Endothelial cell of umbilical vein (primary cell): ENCODE results near the gene INSRR. TPM values are rescaled to one million over a fixed set of nuclear protein-coding genes. Genes with fewer than 3 reads are reported as not detected.

Experiments used
- BruUV-seq: library from RNA; stranded (reverse); fragments of 400-500 nt; replicated peaks from 2 replicates; lab custom pipeline; 2021; lab: Mats Ljungman, UMichigan
- CTCF ChIA-PET: fragments of 300-600, 350-600 bp; sonication (Branson Sonifier 250); formaldehyde crosslinking; loops from one replicate; lab custom pipeline; 2021; ENCODE audit warnings: antibody characterized with exemption, inconsistent platforms; lab: Charles Lee
- POLR2A ChIA-PET: fragments of 300-600, 350-600 bp; sonication (Branson Sonifier 250); formaldehyde crosslinking; loops from one replicate; lab custom pipeline; 2021; ENCODE audit warnings: antibody characterized with exemption, inconsistent platforms; lab: Charles Lee
- DNase-seq: peaks from one replicate; pipeline ENCODE4 v3.0.0-alpha.2; 2011; ENCODE audit warnings: low read depth, low spot score
- FAIRE-seq: peaks from 2 replicates; lab custom pipeline; 2011; peaks lifted over from hg19 to GRCh38; lab: Jason Lieb, UNC
- H2AFZ ChIP-seq: 2 replicates; pipeline ENCODE4 v1.6.0; 2012; ENCODE audit warnings: low read depth, low read length, control low read depth, inconsistent platforms
- H3K27ac ChIP-seq: 2 replicates; pipeline ENCODE4 v1.5.1; 2011; ENCODE audit warnings: low read depth, mild to moderate bottlenecking, control low read depth, low read length, moderate library complexity; ENCODE audit not compliant: insufficient read depth
- H3K27me3 ChIP-seq, 2 experiments: 2 replicates each; pipeline versions ENCODE4 v1.6.0 to v1.6.1; 2011; ENCODE audit warnings: low read length in 2 of 2, mixed read lengths in 1 of 2; ENCODE audit not compliant: control insufficient read depth in 2 of 2, insufficient read depth in 2 of 2
- H3K36me3 ChIP-seq, 2 experiments: 2 replicates in 1 of 2; 3 replicates in 1 of 2; pipeline ENCODE4 v1.5.1; 2011; ENCODE audit warnings: low read length in 2 of 2, mild to moderate bottlenecking in 1 of 2, moderate library complexity in 1 of 2; ENCODE audit not compliant: control insufficient read depth in 2 of 2, insufficient read depth in 2 of 2; ENCODE audit errors: extremely low read depth in 1 of 2
- H3K4me1 ChIP-seq: 3 replicates; pipeline ENCODE4 v1.5.1; 2011; ENCODE audit warnings: mild to moderate bottlenecking, low read length; ENCODE audit not compliant: control insufficient read depth, insufficient read depth; ENCODE audit errors: extremely low read depth
- H3K4me2 ChIP-seq: 2 replicates; pipeline ENCODE4 v1.6.1; 2011; ENCODE audit warnings: low read length, control low read depth, mixed read lengths; ENCODE audit not compliant: insufficient read depth
- H3K4me3 ChIP-seq, 3 experiments: fragments of 200-600 bp in 1 of 3; sonication (generic), shearing (Covaris generic) in 1 of 3; replicated peaks in 1 of 3; 2 replicates each; pipeline ENCODE4 v1.5.1; 2011 to 2016; ENCODE audit warnings: control low read depth in 3 of 3, low read length in 3 of 3, mild to moderate bottlenecking in 2 of 3, inconsistent platforms in 1 of 3, low read depth in 1 of 3, moderate library complexity in 1 of 3; ENCODE audit not compliant: insufficient read depth in 1 of 3
- H3K79me2 ChIP-seq: 2 replicates; pipeline ENCODE4 v1.6.0; 2012; ENCODE audit warnings: low read length, inconsistent platforms; ENCODE audit not compliant: control insufficient read depth, insufficient read depth
- H3K9ac ChIP-seq: replicated peaks from 2 replicates; pipeline ENCODE3; 2011; ENCODE audit warnings: low read length, control low read depth; ENCODE audit not compliant: insufficient read depth; ENCODE audit errors: extremely low read depth
- H3K9me1 ChIP-seq: replicated peaks from 3 replicates; pipeline ENCODE4 v1.6.0; 2011; ENCODE audit warnings: mild to moderate bottlenecking, low read length; ENCODE audit not compliant: control insufficient read depth, insufficient read depth; ENCODE audit errors: extremely low read depth
- H3K9me3 ChIP-seq: replicated peaks from 2 replicates; pipeline ENCODE4 v1.5.1; 2012; ENCODE audit warnings: low read length, inconsistent platforms; ENCODE audit not compliant: control insufficient read depth, insufficient read depth
- H4K20me1 ChIP-seq: replicated peaks from 2 replicates; pipeline ENCODE3; 2011; ENCODE audit warnings: mild to moderate bottlenecking, low read length; ENCODE audit not compliant: control insufficient read depth, insufficient read depth; ENCODE audit errors: extremely low read depth
- EZH2 ChIP-seq: IDR thresholded peaks from 2 replicates; pipeline ENCODE4 v1.6.1; 2012; ENCODE audit warnings: borderline replicate concordance, low read depth, mild to moderate bottlenecking, moderate library complexity, low read length, inconsistent platforms; ENCODE audit not compliant: severe bottlenecking
- FOS ChIP-seq: IDR thresholded peaks from 2 replicates; pipeline ENCODE4 v1.6.1; 2011; ENCODE audit warnings: mild to moderate bottlenecking, low read length, moderate library complexity, borderline replicate concordance; ENCODE audit not compliant: insufficient read depth
- GATA2 ChIP-seq: IDR thresholded peaks from 2 replicates; pipeline ENCODE4 v1.7.0; 2011; ENCODE audit warnings: low read depth, mild to moderate bottlenecking, moderate library complexity, mixed read lengths, low read length; ENCODE audit not compliant: insufficient read length, insufficient read depth
- JUN ChIP-seq: IDR thresholded peaks from 2 replicates; pipeline ENCODE4 v1.6.1; 2011; ENCODE audit warnings: borderline replicate concordance, low read depth; ENCODE audit not compliant: insufficient read length, insufficient read depth
- POLR2A ChIP-seq: IDR thresholded peaks from 2 replicates; pipeline ENCODE4 v1.6.1; 2012; ENCODE audit warnings: low read depth, mild to moderate bottlenecking, control low read depth, low read length
- POLR2AphosphoS5 ChIP-seq: IDR thresholded peaks from 2 replicates; pipeline ENCODE4 v1.6.1; 2012; ENCODE audit warnings: low read depth, mild to moderate bottlenecking, control low read depth, low read length, moderate library complexity; ENCODE audit not compliant: insufficient read depth
- dilution Hi-C: fragments of 300-500 bp; cut with MboI; formaldehyde crosslinking; loops from one replicate; pipeline ENCODE4 v1.15.0; 2019; ENCODE audit warnings: low sequenced_read_pairs; ENCODE audit not compliant: extremely low pct_ligation_motif_present
- intact Hi-C: fragments of 100-400 bp; cut with micrococcal nuclease; formaldehyde crosslinking; loops from one replicate; pipeline ENCODE4 v1.10.0; 2022
- polyA plus RNA-seq, 4 experiments: library from polyadenylated mRNA; depleted of rRNA in 3 of 4; stranded (reverse) in 3 of 4; unstranded in 1 of 4; fragments of >200 nt; gene quantifications; 2 replicates each; pipeline versions ENCODE4 v1.2.1 to v1.2.3, GENCODE V29; 2011 to 2012; ENCODE audit warnings: missing spikeins in 1 of 4
- total RNA-seq: library from RNA; stranded (reverse); gene quantifications from 2 replicates; pipeline ENCODE4 v1.2.3, GENCODE V29; 2021
- TF ChIP-seq, protein P1 (sequence below): IDR thresholded peaks from 2 replicates; pipeline ENCODE4 v1.6.1; 2011; ENCODE audit not compliant: insufficient read depth, insufficient read length
- TF ChIP-seq, protein P2 (sequence below), 2 donors: IDR thresholded peaks; 1 replicate in 1 of 2; 2 replicates in 1 of 2; pipeline ENCODE4 v1.5.1; 2011; ENCODE audit warnings: low read length in 2 of 2, mild to moderate bottlenecking in 2 of 2, moderate library complexity in 2 of 2, control low read depth in 1 of 2, inconsistent platforms in 1 of 2, low read depth in 1 of 2; ENCODE audit not compliant: insufficient read depth in 1 of 2; ENCODE audit errors: extremely low read depth in 1 of 2

The INSRR gene
- total and polyA plus RNA-seq, 2 donors (not counting 3 experiments of a cell fraction or from before 2014, with no cell fraction given) = not detected

DNA sequence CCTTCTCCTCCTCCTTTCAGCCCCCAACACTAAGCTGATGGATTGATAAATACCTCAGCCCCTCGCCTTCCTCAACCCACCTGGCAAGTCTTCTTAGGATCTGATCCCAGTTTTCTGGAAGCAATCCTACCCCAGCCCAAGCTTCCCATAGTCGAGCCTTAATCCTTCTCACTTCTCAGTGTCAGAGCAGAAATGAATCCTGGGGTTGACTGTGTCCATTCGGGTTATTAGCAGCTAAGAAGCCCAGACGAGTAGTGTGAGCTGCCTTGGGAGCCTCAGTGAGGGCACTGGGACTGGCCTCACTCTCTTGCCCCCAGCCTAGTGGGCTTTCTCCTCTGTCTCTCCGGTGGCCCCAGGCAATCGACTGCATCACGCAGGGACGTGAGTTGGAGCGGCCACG lies 22.2 kb upstream of the INSRR start:
- Histone ChIP-seq H3K27ac (no peak overlapping the region), H3K4me3 (no peak overlapping the region), H3K9me1 (no peaks in the 10 kb centered on the region), H3K36me3 (no peaks in the 10 kb centered on the region), H2AFZ (no peak overlapping the region), H4K20me1 (no peaks in the 10 kb centered on the region), H3K9me3 (no peaks in the 10 kb centered on the region), H3K4me1 (peaks cover 7% of the 10 kb centered on the region), H3K79me2 (no peaks in the 10 kb centered on the region), H3K9ac (no peak overlapping the region), H3K27me3 (peaks cover 17 to 19% of the 10 kb centered on the region in 2 experiments), H3K4me2 (no peak overlapping the region)
- BruUV-seq = no TSS peak
- dilution Hi-C loops = no loop called here
- FAIRE-seq = no peak
- POLR2A ChIA-PET = no interaction called here
- TF ChIP-seq JUN = no peak
- peak; percentile 20 for TF ChIP-seq EZH2
- TF ChIP-seq POLR2A = no peak
- TF ChIP-seq GATA2 = no peak
- TF ChIP-seq, protein P1, sequence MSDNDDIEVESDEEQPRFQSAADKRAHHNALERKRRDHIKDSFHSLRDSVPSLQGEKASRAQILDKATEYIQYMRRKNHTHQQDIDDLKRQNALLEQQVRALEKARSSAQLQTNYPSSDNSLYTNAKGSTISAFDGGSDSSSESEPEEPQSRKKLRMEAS = no peak
- TF ChIP-seq POLR2AphosphoS5 = no peak
- TF ChIP-seq, protein P2, sequence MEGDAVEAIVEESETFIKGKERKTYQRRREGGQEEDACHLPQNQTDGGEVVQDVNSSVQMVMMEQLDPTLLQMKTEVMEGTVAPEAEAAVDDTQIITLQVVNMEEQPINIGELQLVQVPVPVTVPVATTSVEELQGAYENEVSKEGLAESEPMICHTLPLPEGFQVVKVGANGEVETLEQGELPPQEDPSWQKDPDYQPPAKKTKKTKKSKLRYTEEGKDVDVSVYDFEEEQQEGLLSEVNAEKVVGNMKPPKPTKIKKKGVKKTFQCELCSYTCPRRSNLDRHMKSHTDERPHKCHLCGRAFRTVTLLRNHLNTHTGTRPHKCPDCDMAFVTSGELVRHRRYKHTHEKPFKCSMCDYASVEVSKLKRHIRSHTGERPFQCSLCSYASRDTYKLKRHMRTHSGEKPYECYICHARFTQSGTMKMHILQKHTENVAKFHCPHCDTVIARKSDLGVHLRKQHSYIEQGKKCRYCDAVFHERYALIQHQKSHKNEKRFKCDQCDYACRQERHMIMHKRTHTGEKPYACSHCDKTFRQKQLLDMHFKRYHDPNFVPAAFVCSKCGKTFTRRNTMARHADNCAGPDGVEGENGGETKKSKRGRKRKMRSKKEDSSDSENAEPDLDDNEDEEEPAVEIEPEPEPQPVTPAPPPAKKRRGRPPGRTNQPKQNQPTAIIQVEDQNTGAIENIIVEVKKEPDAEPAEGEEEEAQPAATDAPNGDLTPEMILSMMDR (IDR thresholded peaks at IDR 0.05; ENCODE audit: extremely low read depth in 1 of 2, insufficient read depth in 1 of 2, low read depth in 1 of 2, low read length in 2 of 2) = no peak
- TF ChIP-seq FOS = no peak
- intact Hi-C loops = no loop called here
- CTCF ChIA-PET = interaction anchor here (1.0 to 1.9 kb wide), 9 partner anchors 9 to 191 kb away, joined by 3 to 7 read pairs (median 5); partner anchors contain the start of gene NTRK1
- DNase-seq = no peak
